Daoy (cell line): ENCODE data around the gene SPATA20. TPM values are rescaled to one million over a fixed set of nuclear protein-coding genes. Genes with fewer than 3 reads are reported as not detected.

ENCODE experiments used
- DNase-seq: peaks from one replicate; pipeline ENCODE4 v3.0.0-alpha.2; 2015; ENCODE audit warnings: low read depth
- total RNA-seq: library from RNA; depleted of rRNA; stranded (reverse); fragments of >200 nt; shearing (Covaris generic); gene quantifications from 2 replicates; pipeline ENCODE4 v1.2.3, GENCODE V29; 2014

Gene SPATA20
- total RNA-seq, 1 experiment from 2014 or later = 16.4 TPM

GRCh38 chr17:50539762-50540559, 7.0 kb upstream of the SPATA20 start:
- DNase-seq = no peak

- no peak for DNase-seq
Measured at GRCh38 chr17:50540560-50541401, 6.2 kb upstream of the SPATA20 start.

GRCh38 chr17:50541402-50541715, 5.6 kb upstream of the SPATA20 start:
- DNase-seq = no peak

- DNase-seq = peak; percentile 87
Measured at GRCh38 chr17:50541716-50542688, 5.0 kb upstream of the SPATA20 start.

- DNase-seq = no peak
Measured at GRCh38 chr17:50542795-50543774, 3.9 kb upstream of the SPATA20 start.

- no peak for DNase-seq
Measured at GRCh38 chr17:50544516-50544915, 2.5 kb upstream of the SPATA20 start.

- DNase-seq = no peak
Measured at GRCh38 chr17:50545311-50545710, 1.7 kb upstream of the SPATA20 start.

- no peak for DNase-seq
Measured at GRCh38 chr17:50546701-50547034, 306 bp upstream of the SPATA20 start.

GRCh38 chr17:50547736-50548083, 736 bp downstream of the SPATA20 start:
- no peak for DNase-seq

GRCh38 chr17:50548831-50549230, 1.9 kb downstream of the SPATA20 start:
- no peak for DNase-seq

- no peak for DNase-seq
Measured at GRCh38 chr17:50549256-50549941, 2.4 kb downstream of the SPATA20 start.

- no peak for DNase-seq
Measured at GRCh38 chr17:50549969-50550368, 3.0 kb downstream of the SPATA20 start.

- DNase-seq = peak; percentile 79
Measured at GRCh38 chr17:50550661-50551432, 3.9 kb downstream of the SPATA20 start.

- DNase-seq = no peak
Measured at GRCh38 chr17:50551433-50551815, 4.5 kb downstream of the SPATA20 start.

GRCh38 chr17:50551884-50552283, 4.9 kb downstream of the SPATA20 start:
- DNase-seq = no peak

GRCh38 chr17:50554201-50554600, 7.2 kb downstream of the SPATA20 start:
- no peak for DNase-seq

- DNase-seq = no peak
Measured at GRCh38 chr17:50556803-50557202, 9.8 kb downstream of the SPATA20 start.

- no peak for DNase-seq
Measured at GRCh38 chr17:50557630-50558029, 10.7 kb downstream of the SPATA20 start.

- DNase-seq = no peak
Measured at GRCh38 chr17:50558091-50558490, 11.1 kb downstream of the SPATA20 start.

- DNase-seq = no peak
Measured at GRCh38 chr17:50558581-50558940, 11.6 kb downstream of the SPATA20 start.
